Mucosa of descending colon (tissue), 3 donors: ENCODE measurements around the gene ANO6. TPM values are rescaled to one million over a fixed set of nuclear protein-coding genes. Genes with fewer than 3 reads are reported as not detected.

Experiments
- ATAC-seq: fragments of 200-7000 bp; cut with Tn5 transposase; one replicate; pipeline ENCODE4 v1.9.1; 2020; ENCODE audit warnings: mild to moderate bottlenecking, moderate library complexity
- DNase-seq, 3 donors: peaks; one replicate each; pipeline ENCODE4 v3.0.0-alpha.2; 2020
- H3K36me3 ChIP-seq: fragments of 200-600 bp; one replicate; pipeline ENCODE4 v1.8.0; 2021; ENCODE audit warnings: low read depth, mild to moderate bottlenecking
- H3K4me1 ChIP-seq: fragments of 200-600 bp; one replicate; pipeline ENCODE4 v1.8.0; 2021; ENCODE audit warnings: low read depth, mild to moderate bottlenecking
- H3K4me3 ChIP-seq: fragments of 200-600 bp; one replicate; pipeline ENCODE4 v1.8.0; 2021; ENCODE audit warnings: mild to moderate bottlenecking
- H3K9me3 ChIP-seq: fragments of 200-600 bp; one replicate; pipeline ENCODE4 v1.8.0; 2021; ENCODE audit warnings: mild to moderate bottlenecking
- intact Hi-C, 2 donors: fragments of 100-400 bp; cut with DNase I in 1 of 2; cut with micrococcal nuclease in 1 of 2; formaldehyde crosslinking; loops; one replicate each; pipeline versions ENCODE4 v1.11.0 to v1.11.1; 2022; cut with DNase I, micrococcal nuclease
- total RNA-seq, 3 donors: library from RNA; stranded (reverse); fragmentation: NEBNext Ultra II Directional in 2 of 3; extraction: Animal tissue kit (Norgen Biotek cat#: 25700) in 2 of 3; gene quantifications; one replicate each; pipeline versions ENCODE4 v1.2.1 to v1.2.4, GENCODE V29; 2021 to 2023
- TF ChIP-seq, protein P1 (sequence below): fragments of 200-600 bp; IDR thresholded peaks from one replicate; pipeline ENCODE4 v1.8.0; 2022; ENCODE audit warnings: antibody characterized with exemption, mild to moderate bottlenecking
- donor health status: DM: no; HTN: no; CAD: no; lungs with moderate emphysema.
- donor health status: DM: no; HTN: no; CAD: no.
- donor health status: DM: no; HTN: yes; CAD: no.

ANO6 gene
- total RNA-seq, 3 donors from 2014 or later, result 7.8 to 65.8 (median 15.2) TPM

DNA sequence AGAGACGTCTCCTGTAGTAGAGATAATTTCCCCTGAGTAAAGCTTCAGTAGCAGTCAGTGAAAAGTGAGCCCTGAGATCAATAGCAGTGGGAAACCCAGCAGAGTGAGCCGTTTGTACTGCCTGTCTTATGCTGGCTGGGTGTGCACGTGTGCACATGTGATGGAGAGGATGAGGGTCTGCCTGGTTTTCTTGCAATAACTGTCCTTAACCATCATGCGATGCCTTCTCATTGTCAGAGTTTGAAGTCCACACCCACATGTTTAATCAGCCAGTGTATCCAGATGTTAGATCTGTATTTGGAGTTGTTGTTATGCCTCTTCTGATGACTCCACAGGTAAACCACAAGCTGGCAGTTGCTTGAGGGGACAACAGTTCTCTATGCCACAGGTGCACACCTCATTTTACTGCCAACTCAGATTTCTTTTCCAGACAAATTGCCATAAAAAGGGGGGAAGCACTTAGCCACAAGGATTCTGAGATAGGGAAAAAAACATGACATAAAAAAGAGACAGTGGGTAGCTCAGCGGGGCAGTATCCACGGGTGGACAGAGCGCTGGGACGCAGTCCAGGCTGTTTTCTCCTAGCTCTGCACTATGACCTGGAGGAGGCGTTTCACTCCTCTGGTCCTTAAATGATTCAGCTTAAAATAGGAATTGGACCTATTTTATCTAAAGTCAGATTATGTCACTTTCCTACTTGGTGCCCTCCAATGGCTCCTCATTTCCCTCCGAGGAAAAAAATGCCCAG lies 192.3 kb downstream of the ANO6 start:
- peaks cover 2% of the 10 kb centered on the region for H3K36me3 ChIP-seq

DNA sequence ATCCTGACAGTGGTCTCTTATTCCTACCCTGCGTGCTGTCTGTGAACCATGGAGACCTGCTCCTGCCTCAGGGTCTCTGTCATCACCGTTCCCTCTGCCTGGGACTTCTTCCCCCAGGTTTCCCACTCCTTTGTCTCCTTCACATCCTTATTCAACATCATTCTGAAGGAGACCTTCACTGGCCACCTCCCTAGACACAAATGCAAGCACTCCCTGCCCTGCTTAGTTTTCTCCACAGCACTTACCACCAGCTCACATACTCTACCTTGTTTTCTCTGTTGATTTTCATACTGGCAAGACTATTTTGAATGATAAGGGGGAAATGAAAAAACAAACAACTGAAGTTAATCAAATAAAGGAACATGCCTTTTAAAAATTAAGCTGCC lies 192.8 kb downstream of the ANO6 start:
- DNase-seq (no peak), ATAC-seq (no peak)
- H3K4me1 ChIP-seq, result no peaks in the 10 kb centered on the region
- H3K9me3 ChIP-seq, result no peaks in the 10 kb centered on the region
- TF ChIP-seq, protein P1, sequence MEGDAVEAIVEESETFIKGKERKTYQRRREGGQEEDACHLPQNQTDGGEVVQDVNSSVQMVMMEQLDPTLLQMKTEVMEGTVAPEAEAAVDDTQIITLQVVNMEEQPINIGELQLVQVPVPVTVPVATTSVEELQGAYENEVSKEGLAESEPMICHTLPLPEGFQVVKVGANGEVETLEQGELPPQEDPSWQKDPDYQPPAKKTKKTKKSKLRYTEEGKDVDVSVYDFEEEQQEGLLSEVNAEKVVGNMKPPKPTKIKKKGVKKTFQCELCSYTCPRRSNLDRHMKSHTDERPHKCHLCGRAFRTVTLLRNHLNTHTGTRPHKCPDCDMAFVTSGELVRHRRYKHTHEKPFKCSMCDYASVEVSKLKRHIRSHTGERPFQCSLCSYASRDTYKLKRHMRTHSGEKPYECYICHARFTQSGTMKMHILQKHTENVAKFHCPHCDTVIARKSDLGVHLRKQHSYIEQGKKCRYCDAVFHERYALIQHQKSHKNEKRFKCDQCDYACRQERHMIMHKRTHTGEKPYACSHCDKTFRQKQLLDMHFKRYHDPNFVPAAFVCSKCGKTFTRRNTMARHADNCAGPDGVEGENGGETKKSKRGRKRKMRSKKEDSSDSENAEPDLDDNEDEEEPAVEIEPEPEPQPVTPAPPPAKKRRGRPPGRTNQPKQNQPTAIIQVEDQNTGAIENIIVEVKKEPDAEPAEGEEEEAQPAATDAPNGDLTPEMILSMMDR, result no peak
- no peak overlapping the region for H3K4me3 ChIP-seq
- peaks cover 2% of the 10 kb centered on the region for H3K36me3 ChIP-seq
- intact Hi-C loops, result no loop called here

More for the DNA sequence above, 192.3 kb downstream of the ANO6 start:
- no peak for DNase-seq
- no peaks in the 10 kb centered on the region for H3K9me3 ChIP-seq
- no peak overlapping the region for H3K4me3 ChIP-seq
- ATAC-seq, result no peak
- intact Hi-C loops, result no loop called here
- H3K4me1 ChIP-seq, result no peaks in the 10 kb centered on the region
- TF ChIP-seq, protein P1, result no peak

DNA sequence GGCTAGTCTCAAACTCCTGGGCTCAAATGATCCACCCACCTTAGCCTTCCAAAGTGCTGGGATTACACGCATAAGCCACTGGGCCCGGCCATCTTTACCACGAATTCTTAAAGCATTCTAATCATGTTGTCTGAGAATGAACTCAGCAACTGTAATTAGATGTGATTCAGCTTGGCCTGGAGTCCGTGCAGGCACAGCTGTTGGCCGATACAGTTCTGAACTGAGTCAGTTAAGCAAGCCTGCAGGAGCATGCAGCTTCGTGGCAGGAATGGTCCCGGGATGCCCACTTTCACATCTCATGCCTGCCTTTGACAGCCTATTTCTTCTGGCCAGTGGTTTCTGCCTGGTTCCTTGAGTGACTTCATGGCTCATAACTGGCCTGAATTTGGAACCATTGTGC lies 194.1 kb downstream of the ANO6 start:
- TF ChIP-seq, protein P1, result no peak
- no peaks in the 10 kb centered on the region for H3K4me1 ChIP-seq
- intact Hi-C loops, result no loop called here
- ATAC-seq (no peak), DNase-seq (no peak)
- H3K4me3 ChIP-seq, result no peak overlapping the region
- H3K36me3 ChIP-seq, result peaks cover 2% of the 10 kb centered on the region
- H3K9me3 ChIP-seq, result no peaks in the 10 kb centered on the region

DNA sequence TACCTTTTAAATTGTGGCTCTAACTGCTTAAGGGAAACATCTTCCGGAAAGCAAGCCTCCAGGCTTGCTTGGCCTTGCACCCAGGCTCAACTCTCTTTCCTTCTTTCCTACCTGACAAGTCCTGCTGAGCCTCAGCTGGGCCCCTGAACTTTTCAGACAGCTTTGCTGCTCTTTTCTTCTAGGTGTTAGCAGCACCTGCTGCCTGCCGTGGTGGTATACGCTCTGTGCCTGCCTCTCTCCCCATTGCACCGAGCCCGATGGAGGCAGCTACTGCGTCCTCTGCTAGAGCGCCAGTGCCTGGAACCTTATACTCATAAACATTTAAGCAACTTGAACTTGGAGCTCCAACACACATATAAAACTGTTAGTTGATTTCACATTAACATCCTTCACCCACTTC lies 195.7 kb downstream of the ANO6 start:
- Histone ChIP-seq H3K4me3 (no peak overlapping the region), H3K36me3 (peaks cover 2% of the 10 kb centered on the region), H3K4me1 (no peaks in the 10 kb centered on the region), H3K9me3 (no peaks in the 10 kb centered on the region)
- TF ChIP-seq, protein P1, result no peak
- intact Hi-C loops, result no loop called here
- DNase-seq (no peak), ATAC-seq (no peak)

DNA sequence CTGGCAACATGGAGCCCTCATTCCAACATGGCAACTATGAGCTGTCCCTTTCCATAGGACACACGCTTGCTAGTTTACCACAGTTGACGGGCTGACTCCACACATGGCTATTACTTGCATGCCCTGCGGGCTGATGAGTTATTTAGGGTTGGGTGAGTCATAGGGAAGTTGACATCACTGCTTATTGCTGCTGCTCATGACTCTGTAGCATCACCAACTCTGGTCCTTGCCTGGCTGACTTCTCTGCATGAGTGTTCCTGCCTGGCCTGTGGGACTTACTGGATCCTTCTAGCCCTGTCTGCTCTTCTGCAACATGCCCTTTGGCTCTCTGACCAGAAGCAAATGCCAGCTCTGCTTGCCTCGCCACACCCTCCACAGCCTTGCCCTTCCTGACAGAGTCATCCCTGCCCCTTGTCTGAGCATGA lies 199.5 kb downstream of the ANO6 start:
- no peak for DNase-seq
- ATAC-seq, result peak; percentile 63
- intact Hi-C loops, result no loop called here
- Histone ChIP-seq H3K36me3 (no peaks in the 10 kb centered on the region), H3K9me3 (no peaks in the 10 kb centered on the region), H3K4me1 (no peaks in the 10 kb centered on the region), H3K4me3 (no peak overlapping the region)
- TF ChIP-seq, protein P1, result no peak

DNA sequence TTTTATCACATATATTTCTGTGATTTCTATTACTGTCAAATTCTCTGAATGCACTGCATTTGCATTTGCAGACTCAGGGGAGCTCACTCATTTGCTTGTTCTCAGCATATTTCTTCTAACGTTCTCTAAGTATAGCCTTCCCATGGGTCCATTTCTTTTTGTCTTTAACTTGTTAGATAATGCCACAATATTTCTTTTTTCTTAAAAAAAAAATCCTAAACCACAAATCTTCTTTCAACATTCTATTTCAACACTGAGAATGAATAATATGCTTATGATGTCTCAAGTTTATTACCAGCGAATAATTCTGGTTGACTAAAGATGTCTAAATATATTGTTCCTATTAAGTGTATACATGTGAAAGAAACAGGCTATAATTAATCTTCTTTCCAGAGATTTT lies 200.2 kb downstream of the ANO6 start:
- ATAC-seq, result no peak
- H3K36me3 ChIP-seq, result no peaks in the 10 kb centered on the region
- no peak for DNase-seq
- intact Hi-C loops, result no loop called here
- H3K4me3 ChIP-seq, result no peak overlapping the region
- no peaks in the 10 kb centered on the region for H3K9me3 ChIP-seq
- TF ChIP-seq, protein P1, result no peak
- no peaks in the 10 kb centered on the region for H3K4me1 ChIP-seq
